WTC11 (cell line): ENCODE results near the gene KIR3DL2. TPM values are rescaled to one million over a fixed set of nuclear protein-coding genes. Genes with fewer than 3 reads are reported as not detected.
"Not testable (repeated sequence)": the region's sequence is repeated elsewhere in the genome, so short reads cannot be mapped to it uniquely, and the experiment has no call there.

Experiments
- ATAC-seq: fragments of 200-7000 bp; cut with Tn5 transposase; 2 replicates; pipeline ENCODE4 v1.10.0; 2021; ENCODE audit warnings: mild to moderate bottlenecking, moderate library complexity
- CTCF ChIA-PET: fragments of 300-600 bp; sonication (Branson Sonifier 250); formaldehyde crosslinking; loops from one replicate; lab custom pipeline; 2021; ENCODE audit warnings: antibody characterized with exemption; lab: Charles Lee
- POLR2A ChIA-PET: fragments of 350-600 bp; sonication (Branson Sonifier 250); formaldehyde crosslinking; loops from one replicate; lab custom pipeline; 2021; ENCODE audit warnings: antibody characterized with exemption; lab: Charles Lee
- DNase-seq: peaks from one replicate; pipeline ENCODE4 v3.0.0; 2021; ENCODE audit warnings: low spot score
- H3K27ac Mint-ChIP-seq: 2 replicates; pipeline ENCODE4 v1.8.0; 2021; ENCODE audit warnings: mixed read lengths
- H3K27me3 Mint-ChIP-seq: 2 replicates; pipeline ENCODE4 v1.8.0; 2021; ENCODE audit warnings: low read depth, mild to moderate bottlenecking, moderate library complexity, mixed read lengths
- H3K36me3 Mint-ChIP-seq: 2 replicates; pipeline ENCODE4 v1.8.0; 2021; ENCODE audit warnings: mixed read lengths
- H3K4me1 Mint-ChIP-seq: 2 replicates; pipeline ENCODE4 v1.8.0; 2022; ENCODE audit warnings: mixed read lengths
- H3K4me3 Mint-ChIP-seq: 2 replicates; pipeline ENCODE4 v1.8.0; 2021; ENCODE audit warnings: mild to moderate bottlenecking, moderate library complexity, mixed read lengths
- H3K9me3 Mint-ChIP-seq: 2 replicates; pipeline ENCODE4 v1.8.0; 2021; ENCODE audit warnings: mixed read lengths
- CREM ChIP-seq: sonication (generic); formaldehyde crosslinking; IDR thresholded peaks from 2 replicates; pipeline ENCODE4 v1.8.1; 2022; ENCODE audit warnings: mild to moderate bottlenecking, missing genetic modification reagents, moderate library complexity
- GTF2I ChIP-seq: fragments of 250-450 bp; sonication (Bioruptor Pico); conservative IDR thresholded peaks from 2 replicates; pipeline ENCODE4 v1.4.0; 2021; ENCODE audit warnings: mild to moderate bottlenecking
- HMGXB4 ChIP-seq: sonication (generic); formaldehyde crosslinking; IDR thresholded peaks from 2 replicates; pipeline ENCODE4 v1.8.1; 2023; ENCODE audit warnings: mild to moderate bottlenecking, moderate library complexity, missing genetic modification reagents
- MXD4 ChIP-seq: fragments of 250-450 bp; sonication (Bioruptor Pico); IDR thresholded peaks from 2 replicates; pipeline ENCODE4 v1.8.0; 2021; ENCODE audit warnings: mild to moderate bottlenecking, moderate library complexity, borderline replicate concordance
- MYBL2 ChIP-seq: sonication (generic); formaldehyde crosslinking; IDR thresholded peaks from 2 replicates; pipeline ENCODE4 v1.8.1; 2023; ENCODE audit warnings: mild to moderate bottlenecking, moderate library complexity, missing genetic modification reagents
- NR3C1 ChIP-seq: sonication (generic); formaldehyde crosslinking; conservative IDR thresholded peaks from 2 replicates; pipeline ENCODE4 v1.8.1; 2023; ENCODE audit warnings: low read depth, mild to moderate bottlenecking, missing genetic modification reagents
- OVOL2 ChIP-seq: fragments of 250-450 bp; sonication (Bioruptor Pico); IDR thresholded peaks from 2 replicates; pipeline ENCODE4 v1.9.0; 2021; ENCODE audit warnings: mild to moderate bottlenecking, borderline replicate concordance
- PRRX2 ChIP-seq: fragments of 250-450 bp; sonication (Bioruptor Pico); IDR thresholded peaks from 2 replicates; pipeline ENCODE4 v1.8.0; 2021; ENCODE audit warnings: mild to moderate bottlenecking
- SMAD4 ChIP-seq: sonication (generic); formaldehyde crosslinking; IDR thresholded peaks from 2 replicates; pipeline ENCODE4 v1.8.0; 2022; ENCODE audit warnings: mild to moderate bottlenecking, missing genetic modification reagents
- TEAD1 ChIP-seq: sonication (generic); formaldehyde crosslinking; IDR thresholded peaks from 2 replicates; pipeline ENCODE4 v1.8.0; 2022; ENCODE audit warnings: mild to moderate bottlenecking, missing genetic modification reagents
- TP53 ChIP-seq: sonication (generic); formaldehyde crosslinking; IDR thresholded peaks from 2 replicates; pipeline ENCODE4 v1.8.1; 2023; ENCODE audit warnings: mild to moderate bottlenecking, missing genetic modification reagents
- ZBTB21 ChIP-seq: sonication (generic); formaldehyde crosslinking; IDR thresholded peaks from 2 replicates; pipeline ENCODE4 v1.8.1; 2023; ENCODE audit warnings: mild to moderate bottlenecking, missing genetic modification reagents, borderline replicate concordance
- ZNF396 ChIP-seq: fragments of 250-450 bp; sonication (Bioruptor Pico); IDR thresholded peaks from 2 replicates; pipeline ENCODE4 v1.8.0; 2021; ENCODE audit warnings: mild to moderate bottlenecking, moderate library complexity, borderline replicate concordance
- total RNA-seq: library from RNA; stranded (reverse); gene quantifications from 3 replicates; pipeline ENCODE4 v1.2.3, GENCODE V29; 2021
- TF ChIP-seq, protein P1 (sequence below): fragments of 250-450 bp; sonication (Bioruptor Pico); IDR thresholded peaks from 2 replicates; pipeline ENCODE4 v1.8.0; 2021; ENCODE audit warnings: mild to moderate bottlenecking
- TF ChIP-seq, protein P2 (sequence below): fragments of 250-450 bp; sonication (Bioruptor Pico); IDR thresholded peaks from 2 replicates; pipeline ENCODE4 v1.9.0; 2021; ENCODE audit warnings: mild to moderate bottlenecking
- TF ChIP-seq, protein P3 (sequence below): fragments of 250-450 bp; sonication (Bioruptor Pico); IDR thresholded peaks from 2 replicates; pipeline ENCODE4 v1.9.0; 2021; ENCODE audit warnings: mild to moderate bottlenecking
- TF ChIP-seq, protein P4 (sequence below): sonication (generic); formaldehyde crosslinking; IDR thresholded peaks from 2 replicates; pipeline ENCODE4 v1.8.1; 2023; ENCODE audit warnings: mild to moderate bottlenecking, missing genetic modification reagents
- TF ChIP-seq, protein P5 (sequence below): sonication (generic); formaldehyde crosslinking; IDR thresholded peaks from 2 replicates; pipeline ENCODE4 v1.8.1; 2023; ENCODE audit warnings: mild to moderate bottlenecking, missing genetic modification reagents, moderate library complexity

Gene KIR3DL2
- total RNA-seq, 1 experiment from 2014 or later, result not detected

- Mint-ChIP-seq H3K9me3 (peaks cover 93% of the 10 kb centered on the region), H3K27ac (no peak overlapping the region), H3K4me3 (no peak overlapping the region), H3K27me3 (peaks cover 10% of the 10 kb centered on the region), H3K36me3 (peaks cover 73% of the 10 kb centered on the region), H3K4me1 (no peaks in the 10 kb centered on the region)
- DNase-seq (no peak), ATAC-seq (no peak)
- TF ChIP-seq, protein P1, sequence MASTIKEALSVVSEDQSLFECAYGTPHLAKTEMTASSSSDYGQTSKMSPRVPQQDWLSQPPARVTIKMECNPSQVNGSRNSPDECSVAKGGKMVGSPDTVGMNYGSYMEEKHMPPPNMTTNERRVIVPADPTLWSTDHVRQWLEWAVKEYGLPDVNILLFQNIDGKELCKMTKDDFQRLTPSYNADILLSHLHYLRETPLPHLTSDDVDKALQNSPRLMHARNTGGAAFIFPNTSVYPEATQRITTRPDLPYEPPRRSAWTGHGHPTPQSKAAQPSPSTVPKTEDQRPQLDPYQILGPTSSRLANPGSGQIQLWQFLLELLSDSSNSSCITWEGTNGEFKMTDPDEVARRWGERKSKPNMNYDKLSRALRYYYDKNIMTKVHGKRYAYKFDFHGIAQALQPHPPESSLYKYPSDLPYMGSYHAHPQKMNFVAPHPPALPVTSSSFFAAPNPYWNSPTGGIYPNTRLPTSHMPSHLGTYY, result no peak
- TF ChIP-seq, protein P2, sequence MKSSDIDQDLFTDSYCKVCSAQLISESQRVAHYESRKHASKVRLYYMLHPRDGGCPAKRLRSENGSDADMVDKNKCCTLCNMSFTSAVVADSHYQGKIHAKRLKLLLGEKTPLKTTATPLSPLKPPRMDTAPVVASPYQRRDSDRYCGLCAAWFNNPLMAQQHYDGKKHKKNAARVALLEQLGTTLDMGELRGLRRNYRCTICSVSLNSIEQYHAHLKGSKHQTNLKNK (CRISPR knock-in tag), result no peak
- TF ChIP-seq CREM (no peak), PRRX2 (CRISPR knock-in tag) (no peak), MXD4 (no peak), HMGXB4 (CRISPR knock-in tag) (no peak), TP53 (CRISPR knock-in tag) (no peak), SMAD4 (CRISPR knock-in tag) (no peak), MYBL2 (CRISPR knock-in tag) (no peak), NR3C1 (no peak), GTF2I (CRISPR knock-in tag) (no peak), TEAD1 (CRISPR knock-in tag) (no peak)
- TF ChIP-seq, protein P3, sequence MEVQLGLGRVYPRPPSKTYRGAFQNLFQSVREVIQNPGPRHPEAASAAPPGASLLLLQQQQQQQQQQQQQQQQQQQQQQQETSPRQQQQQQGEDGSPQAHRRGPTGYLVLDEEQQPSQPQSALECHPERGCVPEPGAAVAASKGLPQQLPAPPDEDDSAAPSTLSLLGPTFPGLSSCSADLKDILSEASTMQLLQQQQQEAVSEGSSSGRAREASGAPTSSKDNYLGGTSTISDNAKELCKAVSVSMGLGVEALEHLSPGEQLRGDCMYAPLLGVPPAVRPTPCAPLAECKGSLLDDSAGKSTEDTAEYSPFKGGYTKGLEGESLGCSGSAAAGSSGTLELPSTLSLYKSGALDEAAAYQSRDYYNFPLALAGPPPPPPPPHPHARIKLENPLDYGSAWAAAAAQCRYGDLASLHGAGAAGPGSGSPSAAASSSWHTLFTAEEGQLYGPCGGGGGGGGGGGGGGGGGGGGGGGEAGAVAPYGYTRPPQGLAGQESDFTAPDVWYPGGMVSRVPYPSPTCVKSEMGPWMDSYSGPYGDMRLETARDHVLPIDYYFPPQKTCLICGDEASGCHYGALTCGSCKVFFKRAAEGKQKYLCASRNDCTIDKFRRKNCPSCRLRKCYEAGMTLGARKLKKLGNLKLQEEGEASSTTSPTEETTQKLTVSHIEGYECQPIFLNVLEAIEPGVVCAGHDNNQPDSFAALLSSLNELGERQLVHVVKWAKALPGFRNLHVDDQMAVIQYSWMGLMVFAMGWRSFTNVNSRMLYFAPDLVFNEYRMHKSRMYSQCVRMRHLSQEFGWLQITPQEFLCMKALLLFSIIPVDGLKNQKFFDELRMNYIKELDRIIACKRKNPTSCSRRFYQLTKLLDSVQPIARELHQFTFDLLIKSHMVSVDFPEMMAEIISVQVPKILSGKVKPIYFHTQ (CRISPR knock-in tag), result no peak
- ChIA-PET CTCF (no interaction called here), POLR2A (no interaction called here)
These were observed 43.8 kb upstream of the KIR3DL2 start for GRCh38 chr19:54806516-54806838.

- CTCF ChIA-PET, result not testable (repeated sequence)
- Mint-ChIP-seq H3K27me3 (peaks cover 24% of the 10 kb centered on the region), H3K9me3 (peaks cover 96% of the 10 kb centered on the region)
These were observed 35.7 kb upstream of the KIR3DL2 start for GRCh38 chr19:54814571-54814970.

GRCh38 chr19:54816251-54816650, 34.0 kb upstream of the KIR3DL2 start, which contains the start of gene KIR3DL1:
KIR3DL1 (plus strand) TSS chr19:54816468.
- H3K36me3 Mint-ChIP-seq, result peaks cover 76% of the 10 kb centered on the region
- H3K4me3 Mint-ChIP-seq, CTCF ChIA-PET, DNase-seq, H3K4me1 Mint-ChIP-seq, H3K27ac Mint-ChIP-seq, ATAC-seq, POLR2A ChIA-PET: not testable (repeated sequence)
- peaks cover 24% of the 10 kb centered on the region for H3K27me3 Mint-ChIP-seq
- peaks cover 97% of the 10 kb centered on the region for H3K9me3 Mint-ChIP-seq

More at GRCh38 chr19:54814571-54814970, 35.7 kb upstream of the KIR3DL2 start:
- ATAC-seq, POLR2A ChIA-PET, H3K4me3 Mint-ChIP-seq, H3K27ac Mint-ChIP-seq, DNase-seq, H3K4me1 Mint-ChIP-seq: not testable (repeated sequence)
- H3K36me3 Mint-ChIP-seq, result peaks cover 75% of the 10 kb centered on the region

GRCh38 chr19:54817670-54818536, 32.3 kb upstream of the KIR3DL2 start:
- POLR2A ChIA-PET, result no interaction called here
- Mint-ChIP-seq H3K36me3 (peaks cover 67% of the 10 kb centered on the region), H3K4me3 (no peak overlapping the region)
- TF ChIP-seq, protein P1, result no peak
- TF ChIP-seq, protein P4, sequence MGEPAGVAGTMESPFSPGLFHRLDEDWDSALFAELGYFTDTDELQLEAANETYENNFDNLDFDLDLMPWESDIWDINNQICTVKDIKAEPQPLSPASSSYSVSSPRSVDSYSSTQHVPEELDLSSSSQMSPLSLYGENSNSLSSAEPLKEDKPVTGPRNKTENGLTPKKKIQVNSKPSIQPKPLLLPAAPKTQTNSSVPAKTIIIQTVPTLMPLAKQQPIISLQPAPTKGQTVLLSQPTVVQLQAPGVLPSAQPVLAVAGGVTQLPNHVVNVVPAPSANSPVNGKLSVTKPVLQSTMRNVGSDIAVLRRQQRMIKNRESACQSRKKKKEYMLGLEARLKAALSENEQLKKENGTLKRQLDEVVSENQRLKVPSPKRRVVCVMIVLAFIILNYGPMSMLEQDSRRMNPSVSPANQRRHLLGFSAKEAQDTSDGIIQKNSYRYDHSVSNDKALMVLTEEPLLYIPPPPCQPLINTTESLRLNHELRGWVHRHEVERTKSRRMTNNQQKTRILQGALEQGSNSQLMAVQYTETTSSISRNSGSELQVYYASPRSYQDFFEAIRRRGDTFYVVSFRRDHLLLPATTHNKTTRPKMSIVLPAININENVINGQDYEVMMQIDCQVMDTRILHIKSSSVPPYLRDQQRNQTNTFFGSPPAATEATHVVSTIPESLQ (CRISPR knock-in tag), result no peak
- TF ChIP-seq ZNF396 (CRISPR knock-in tag) (no peak), ZBTB21 (CRISPR knock-in tag) (no peak), OVOL2 (no peak)
- TF ChIP-seq, protein P5, sequence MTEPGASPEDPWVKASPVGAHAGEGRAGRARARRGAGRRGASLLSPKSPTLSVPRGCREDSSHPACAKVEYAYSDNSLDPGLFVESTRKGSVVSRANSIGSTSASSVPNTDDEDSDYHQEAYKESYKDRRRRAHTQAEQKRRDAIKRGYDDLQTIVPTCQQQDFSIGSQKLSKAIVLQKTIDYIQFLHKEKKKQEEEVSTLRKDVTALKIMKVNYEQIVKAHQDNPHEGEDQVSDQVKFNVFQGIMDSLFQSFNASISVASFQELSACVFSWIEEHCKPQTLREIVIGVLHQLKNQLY (CRISPR knock-in tag), result no peak

More at GRCh38 chr19:54817670-54818536, 32.3 kb upstream of the KIR3DL2 start:
- H3K4me1 Mint-ChIP-seq, result no peaks in the 10 kb centered on the region
- CTCF ChIA-PET, result no interaction called here
- peaks cover 96% of the 10 kb centered on the region for H3K9me3 Mint-ChIP-seq
- H3K27me3 Mint-ChIP-seq, result peaks cover 15% of the 10 kb centered on the region
- DNase-seq (no peak), ATAC-seq (no peak)
- H3K27ac Mint-ChIP-seq, result no peak overlapping the region
